GM23338 (cell line): ENCODE data around the gene TMEM271. TPM values are rescaled to one million over a fixed set of nuclear protein-coding genes. Genes with fewer than 3 reads are reported as not detected.
"Not testable (repeated sequence)": the region's sequence is repeated elsewhere in the genome, so short reads cannot be mapped to it uniquely, and the experiment has no call there.

Experiments used
- ATAC-seq: fragments of 200-7000 bp; cut with Tn5 transposase; 3 replicates; pipeline ENCODE4 v1.9.1; 2020
- DNase-seq: peaks from one replicate; pipeline ENCODE4 v3.0.0-alpha.2; 2015; ENCODE audit warnings: low spot score
- H2AFZ ChIP-seq: fragments of 200-600 bp; sonication (generic); 2 replicates; pipeline ENCODE4 v1.8.0; 2016; ENCODE audit warnings: antibody characterized with exemption, mild to moderate bottlenecking, moderate library complexity
- H3F3A ChIP-seq: fragments of 200-600 bp; sonication (generic); replicated peaks from 2 replicates; pipeline ENCODE4 v1.8.0; 2017; ENCODE audit warnings: antibody characterized with exemption, mixed run types, low read depth
- H3K27ac ChIP-seq: fragments of 200-600 bp; sonication (generic); 2 replicates; pipeline ENCODE4 v1.6.1; 2016; ENCODE audit warnings: low read depth
- H3K27me3 ChIP-seq: fragments of 200-600 bp; sonication (generic); 2 replicates; pipeline ENCODE4 v1.8.0; 2016; ENCODE audit warnings: mild to moderate bottlenecking, mixed run types, moderate library complexity; ENCODE audit not compliant: insufficient read depth
- H3K36me3 ChIP-seq: fragments of 200-600 bp; sonication (generic); 2 replicates; pipeline ENCODE4 v1.8.0; 2016; ENCODE audit warnings: mild to moderate bottlenecking; ENCODE audit not compliant: insufficient read depth
- H3K4me1 ChIP-seq: fragments of 200-600 bp; sonication (generic); 2 replicates; pipeline ENCODE4 v1.8.0; 2016; ENCODE audit warnings: mild to moderate bottlenecking, moderate library complexity; ENCODE audit not compliant: insufficient read depth
- H3K4me2 ChIP-seq: fragments of 200-600 bp; sonication (generic); 2 replicates; pipeline ENCODE4 v1.7.1; 2017; ENCODE audit warnings: mixed run types
- H3K4me3 ChIP-seq: fragments of 200-600 bp; sonication (generic); 2 replicates; pipeline ENCODE4 v1.6.1; 2016; ENCODE audit warnings: mixed run types
- H3K79me2 ChIP-seq: fragments of 200-600 bp; sonication (generic); replicated peaks from 2 replicates; pipeline ENCODE4 v1.8.0; 2017; ENCODE audit warnings: mild to moderate bottlenecking; ENCODE audit not compliant: insufficient read depth
- H3K9me2 ChIP-seq: fragments of 200-600 bp; sonication (generic); 2 replicates; pipeline ENCODE4 v1.8.0; 2017; ENCODE audit not compliant: insufficient read depth
- H4K20me1 ChIP-seq: fragments of 200-600 bp; sonication (generic); replicated peaks from 2 replicates; pipeline ENCODE4 v1.8.0; 2017; ENCODE audit warnings: mild to moderate bottlenecking; ENCODE audit not compliant: insufficient read depth
- H3K27ac Mint-ChIP-seq: 2 replicates; pipeline ENCODE4 v1.8.0; 2020; ENCODE audit warnings: inconsistent platforms, mild to moderate bottlenecking, moderate library complexity, mixed read lengths
- H3K27me3 Mint-ChIP-seq: 3 replicates; pipeline ENCODE4 v1.8.0; 2022; ENCODE audit warnings: low read depth, mild to moderate bottlenecking, moderate library complexity, mixed read lengths, inconsistent platforms; ENCODE audit not compliant: insufficient read depth, poor library complexity
- H3K36me3 Mint-ChIP-seq: 3 replicates; pipeline ENCODE4 v1.8.0; 2021; ENCODE audit warnings: low read depth, mild to moderate bottlenecking, inconsistent platforms, moderate library complexity, mixed read lengths
- H3K4me1 Mint-ChIP-seq: 3 replicates; pipeline ENCODE4 v1.8.0; 2020; ENCODE audit warnings: mild to moderate bottlenecking, inconsistent platforms, mixed read lengths
- H3K4me3 Mint-ChIP-seq: 3 replicates; pipeline ENCODE4 v1.8.0; 2021; ENCODE audit warnings: moderate library complexity, mild to moderate bottlenecking, inconsistent platforms, mixed read lengths
- H3K9me3 Mint-ChIP-seq: 3 replicates; pipeline ENCODE4 v1.8.0; 2020; ENCODE audit warnings: moderate library complexity, mild to moderate bottlenecking, inconsistent platforms, mixed read lengths
- CREB1 ChIP-seq: fragments of 250-450 bp; sonication (Bioruptor Pico); IDR thresholded peaks from 2 replicates; pipeline ENCODE4 v1.5.0; 2020; ENCODE audit warnings: low read depth, mild to moderate bottlenecking, moderate library complexity
- CTCF ChIP-seq, 2 experiments: fragments of 200-600 bp in 1 of 2; sonication (generic) in 1 of 2; conservative IDR thresholded peaks; 2 replicates each; pipeline versions ENCODE4 v1.5.1 to v1.6.1; 2016 to 2017; ENCODE audit warnings: antibody characterized with exemption in 2 of 2, low read depth in 2 of 2, mild to moderate bottlenecking in 2 of 2, moderate library complexity in 1 of 2
- JUNB ChIP-seq: IDR thresholded peaks from one replicate; pipeline ENCODE4 v1.6.1; 2016; ENCODE audit warnings: antibody characterized with exemption; ENCODE audit not compliant: unreplicated experiment
- ZNF331 ChIP-seq: fragments of 250-450 bp; sonication (Bioruptor Pico); IDR thresholded peaks from 2 replicates; pipeline ENCODE4 v1.5.0; 2020; ENCODE audit warnings: low read depth, mild to moderate bottlenecking, moderate library complexity
- polyA plus RNA-seq: library from polyadenylated mRNA; unstranded; fragments of >200 nt; fragmentation: Nextera tagmentation; extraction: Ambion mirVana; gene quantifications from 2 replicates; pipeline ENCODE4 v1.2.1, GENCODE V29; 2016
- total RNA-seq: library from RNA; depleted of rRNA; stranded (reverse); fragments of >200 nt; shearing (Covaris generic); gene quantifications from 2 replicates; pipeline ENCODE4 v1.2.3, GENCODE V29; 2014

Gene TMEM271
- total and polyA plus RNA-seq, 2 experiments from 2014 or later: 0.11 TPM; not detected in 1

GRCh38 chr4:598925-599324, 22.8 kb upstream of the TMEM271 start:
- no peak overlapping the region for H2AFZ ChIP-seq
- Mint-ChIP-seq H3K9me3 (no peaks in the 10 kb centered on the region; the same call in 2 of the 3 replicates), H3K27ac (no peak overlapping the region), H3K36me3 (no peaks in the 10 kb centered on the region), H3K4me1 (peaks cover 10% of the 10 kb centered on the region), H3K4me3 (no peak overlapping the region), H3K27me3 (peaks cover 5% of the 10 kb centered on the region)
- no peaks in the 10 kb centered on the region for H3F3A ChIP-seq
- no peaks in the 10 kb centered on the region for H3K9me2 ChIP-seq
- H3K4me3 ChIP-seq: no peak overlapping the region
- no peaks in the 10 kb centered on the region for H4K20me1 ChIP-seq
- no peaks in the 10 kb centered on the region for H3K36me3 ChIP-seq
- no peaks in the 10 kb centered on the region for H3K79me2 ChIP-seq
- H3K4me2 ChIP-seq: no peak overlapping the region
- TF ChIP-seq CTCF (conservative IDR thresholded peaks at IDR 0.05; ENCODE audit: low read depth in 2 of 2) (no peak), JUNB (no peak), CREB1 (CRISPR knock-in tag) (no peak), ZNF331 (CRISPR knock-in tag) (no peak)
- no peak overlapping the region for H3K27ac ChIP-seq
- ATAC-seq (no peak), DNase-seq (no peak)
- no peaks in the 10 kb centered on the region for H3K27me3 ChIP-seq
- H3K4me1 ChIP-seq: no peaks in the 10 kb centered on the region

GRCh38 chr4:592825-593520, 16.9 kb upstream of the TMEM271 start:
- no peak overlapping the region for H2AFZ ChIP-seq
- no peak overlapping the region for H3K4me3 ChIP-seq
- TF ChIP-seq CREB1 (CRISPR knock-in tag) (no peak), CTCF (conservative IDR thresholded peaks at IDR 0.05; ENCODE audit: low read depth in 2 of 2) (peak in 1 of 2 experiments; percentile 14; a peak in 1 of 4 replicates), ZNF331 (CRISPR knock-in tag) (no peak)
- no peak for DNase-seq
- H3K4me1 ChIP-seq: no peaks in the 10 kb centered on the region
- Mint-ChIP-seq H3K9me3 (no peaks in the 10 kb centered on the region; the same call in 2 of the 3 replicates), H3K36me3 (no peaks in the 10 kb centered on the region; the same call in 1 of the 3 replicates), H3K27ac (no peak overlapping the region), H3K4me1 (no peaks in the 10 kb centered on the region; the same call in 1 of the 3 replicates), H3K27me3 (peaks cover 6% of the 10 kb centered on the region), H3K4me3 (no peak overlapping the region)
- no peaks in the 10 kb centered on the region for H4K20me1 ChIP-seq
- no peaks in the 10 kb centered on the region for H3K36me3 ChIP-seq
- no peaks in the 10 kb centered on the region for H3F3A ChIP-seq
- no peaks in the 10 kb centered on the region for H3K79me2 ChIP-seq
- no peaks in the 10 kb centered on the region for H3K27me3 ChIP-seq
- H3K27ac ChIP-seq: no peak overlapping the region
- ATAC-seq: no peak; the same call in 2 of the 3 replicates
- H3K9me2 ChIP-seq: no peaks in the 10 kb centered on the region
- no peak overlapping the region for H3K4me2 ChIP-seq

- not testable (repeated sequence) for H3K79me2 ChIP-seq, H3K4me2 ChIP-seq, H3K9me3 Mint-ChIP-seq, H3K27me3 ChIP-seq, H3K27ac ChIP-seq, H3K9me2 ChIP-seq, DNase-seq, H4K20me1 ChIP-seq, H2AFZ ChIP-seq, H3K4me1 Mint-ChIP-seq, H3K4me3 Mint-ChIP-seq, H3K36me3 ChIP-seq, H3F3A ChIP-seq, H3K27ac Mint-ChIP-seq, H3K4me3 ChIP-seq, H3K36me3 Mint-ChIP-seq, ATAC-seq, H3K4me1 ChIP-seq, H3K27me3 Mint-ChIP-seq
These were observed 16.1 kb upstream of the TMEM271 start for GRCh38 chr4:592178-592577.
